ENCODE results near the gene CCNYL1. TPM values are rescaled to one million over a fixed set of nuclear protein-coding genes. Genes with fewer than 3 reads are reported as not detected.

CCNYL1 gene
- polyA plus RNA-seq, 1 of the 3 experiments (the other 2 are of a cell fraction): 8.7 TPM

- TF ChIP-seq USF2 (IDR thresholded peaks at IDR 0.05; ENCODE audit: borderline replicate concordance, low read depth, low read length) (no peak), CTCF (IDR thresholded peaks at IDR 0.05) (no peak), SMC3 (IDR thresholded peaks at IDR 0.05; ENCODE audit: low read depth, low read length) (no peak), NFIC (IDR thresholded peaks at IDR 0.05; ENCODE audit: borderline replicate concordance) (no peak)
Measured at GRCh38 chr2:207801259-207801658, 89.8 kb downstream of the CCNYL1 start (continued).

- 85% methylated on average over 6 of the region's 6 CpGs for WGBS (ENCODE audit: low lambda C conversion rate)
- no peak for DNase-seq
- no peak overlapping the region for H3K9ac ChIP-seq
- H3K9me3 ChIP-seq: no peaks in the 10 kb centered on the region
- H3K27ac ChIP-seq (ENCODE audit: low read depth in 2 of 2, low read length in 1 of 2): no peak overlapping the region
- no peaks in the 10 kb centered on the region for H4K20me1 ChIP-seq (ENCODE audit: insufficient read depth)
- ChIA-PET CTCF (no interaction called here), POLR2A (no interaction called here)
- no peaks in the 10 kb centered on the region for H3K27me3 ChIP-seq (ENCODE audit: insufficient read depth)
- H3K4me3 ChIP-seq (ENCODE audit: low read depth in 2 of 2, low read length in 1 of 2): no peak overlapping the region
- TF ChIP-seq NFIC (IDR thresholded peaks at IDR 0.05; ENCODE audit: borderline replicate concordance): no peak
- no peak for TF ChIP-seq MXI1 (IDR thresholded peaks at IDR 0.05; ENCODE audit: low read depth, low read length)
- TF ChIP-seq USF1 (IDR thresholded peaks at IDR 0.05; ENCODE audit: borderline replicate concordance, low read depth): no peak
- no peak for TF ChIP-seq CTCF (IDR thresholded peaks at IDR 0.05)
- no peak for TF ChIP-seq MEF2A (IDR thresholded peaks at IDR 0.05; ENCODE audit: borderline replicate concordance, low read depth)
- no peak for TF ChIP-seq SIN3A (IDR thresholded peaks at IDR 0.05; ENCODE audit: borderline replicate concordance, low read depth, low read length)
- no peak for TF ChIP-seq FOXM1 (IDR thresholded peaks at IDR 0.05; ENCODE audit: low read depth)
- TF ChIP-seq TEAD4 (IDR thresholded peaks at IDR 0.05; ENCODE audit: borderline replicate concordance, insufficient read depth): no peak
- no peak for TF ChIP-seq NRF1 (IDR thresholded peaks at IDR 0.05; ENCODE audit: low read depth, low read length)
- TF ChIP-seq EZH2phosphoT487 (IDR thresholded peaks at IDR 0.05; ENCODE audit: borderline replicate concordance, low read depth): no peak
- no peak for TF ChIP-seq EP300 (IDR thresholded peaks at IDR 0.05; ENCODE audit: borderline replicate concordance in 1 of 2, low read depth in 1 of 2, low read length in 1 of 2)
- no peak for TF ChIP-seq MAX (IDR thresholded peaks at IDR 0.05; ENCODE audit: low read depth)
- TF ChIP-seq GABPA (IDR thresholded peaks at IDR 0.05; ENCODE audit: low read depth): no peak
- TF ChIP-seq YY1 (IDR thresholded peaks at IDR 0.05; ENCODE audit: low read depth): no peak
- TF ChIP-seq USF2 (IDR thresholded peaks at IDR 0.05; ENCODE audit: borderline replicate concordance, low read depth, low read length): no peak
- H3K9me2 ChIP-seq: no peaks in the 10 kb centered on the region
- H3K4me1 ChIP-seq (ENCODE audit: control insufficient read depth in 1 of 2, insufficient read depth in 2 of 2, low read depth in 1 of 2, low read length in 1 of 2): peaks cover 4 to 5% of the 10 kb centered on the region in 2 experiments; a peak in 2 of 4 replicates
- H3F3A ChIP-seq (replicated peaks; ENCODE audit: insufficient read depth): peaks cover 7% of the 10 kb centered on the region
- no peak overlapping the region for H2AFZ ChIP-seq (ENCODE audit: low read depth)
- no peaks in the 10 kb centered on the region for H3K79me2 ChIP-seq (ENCODE audit: insufficient read depth)
- no peaks in the 10 kb centered on the region for H3K36me3 ChIP-seq (replicated peaks in 1 of 2; ENCODE audit: control insufficient read depth in 1 of 2, insufficient read depth in 2 of 2, low read length in 1 of 2)
- H3K4me2 ChIP-seq: no peak overlapping the region
Measured at GRCh38 chr2:207802650-207803049, 91.2 kb downstream of the CCNYL1 start.

Data from SK-N-SH (cell line).